K562 (cell line): ENCODE results near the gene SYT8. TPM values are rescaled to one million over a fixed set of nuclear protein-coding genes. Genes with fewer than 3 reads are reported as not detected.

Source experiments
- ATAC-seq: fragments of 200-7000 bp; cut with Tn5 transposase; 3 replicates; pipeline ENCODE4 v1.9.1; 2020; ENCODE audit warnings: moderate library complexity
- BruUV-seq: library from RNA; stranded (reverse); fragments of 400-500 nt; replicated peaks from 2 replicates; lab custom pipeline; 2021; lab: Mats Ljungman, UMichigan
- CTCF ChIA-PET: fragments of 300-600 bp; formaldehyde crosslinking; extraction: SDS; loops from one replicate; lab custom pipeline; 2021; ENCODE audit warnings: low intra/inter-chr PET ratio; lab: Yijun Ruan, JAX
- POLR2A ChIA-PET: fragments of 300-600, 350-650 bp; sonication (Branson Sonifier 250); formaldehyde crosslinking; extraction: SDS; loops from one replicate; lab custom pipeline; 2021; ENCODE audit warnings: antibody characterized with exemption, inconsistent platforms; lab: Yijun Ruan, JAX
- DNase-seq, 4 experiments: peaks; one replicate each; pipeline versions ENCODE4 v3.0.0 to v3.0.0-alpha.2; 2011 to 2018; ENCODE audit warnings: low spot score in 3 of 4, mixed read lengths in 3 of 4; ENCODE audit errors: extremely low read depth in 1 of 4
- FAIRE-seq: peaks from 2 replicates; lab custom pipeline; 2011; peaks lifted over from hg19 to GRCh38; lab: Jason Lieb, UNC
- H2AFZ ChIP-seq: 2 replicates; pipeline ENCODE4 v1.6.0; 2011; ENCODE audit warnings: low read depth, low read length, control low read depth, inconsistent platforms
- H3K27ac ChIP-seq: fragments of 200-600 bp; 3 replicates; pipeline ENCODE4 v1.8.0; 2011; ENCODE audit warnings: low read depth, mild to moderate bottlenecking, control low read depth, inconsistent platforms, low read length, moderate library complexity, mixed read lengths; ENCODE audit errors: extremely low read depth
- H3K27me3 ChIP-seq, 2 experiments: fragments of 300-600 bp in 1 of 2; 2 replicates in 1 of 2; 3 replicates in 1 of 2; pipeline versions ENCODE4 v1.6.0 to v1.8.0; 2011; ENCODE audit warnings: inconsistent platforms in 2 of 2, low read length in 2 of 2, mild to moderate bottlenecking in 1 of 2, mixed read lengths in 1 of 2, moderate library complexity in 1 of 2; ENCODE audit not compliant: control insufficient read depth in 2 of 2, insufficient read depth in 2 of 2
- H3K36me3 ChIP-seq: fragments of 300-600 bp; 3 replicates; pipeline ENCODE4 v1.8.0; 2011; ENCODE audit warnings: mild to moderate bottlenecking, low read length, inconsistent platforms; ENCODE audit not compliant: control insufficient read depth, insufficient read depth
- H3K4me1 ChIP-seq, 2 experiments: fragments of 200-600 bp in 1 of 2; replicated peaks in 1 of 2; 2 replicates in 1 of 2; 3 replicates in 1 of 2; pipeline versions ENCODE4 v1.5.1 to v1.8.0; 2011; ENCODE audit warnings: inconsistent platforms in 2 of 2, low read length in 2 of 2, mild to moderate bottlenecking in 1 of 2, mixed read lengths in 1 of 2, moderate library complexity in 1 of 2; ENCODE audit not compliant: control insufficient read depth in 2 of 2, insufficient read depth in 2 of 2
- H3K4me2 ChIP-seq: 2 replicates; pipeline ENCODE4 v1.6.1; 2011; ENCODE audit warnings: low read length, control low read depth, inconsistent platforms, mixed read lengths; ENCODE audit not compliant: insufficient read depth
- H3K4me3 ChIP-seq: fragments of 200-600 bp; sonication (generic), shearing (Covaris generic); 2 replicates; pipeline ENCODE4 v1.5.1; 2016; ENCODE audit warnings: control low read depth, inconsistent platforms
- H3K79me2 ChIP-seq: fragments of 200-600 bp; 3 replicates; pipeline ENCODE4 v1.8.0; 2011; ENCODE audit warnings: low read length, inconsistent platforms; ENCODE audit not compliant: control insufficient read depth, insufficient read depth
- H3K9ac ChIP-seq, 2 experiments: 2 replicates each; pipeline versions ENCODE4 v1.6.0 to v1.6.1; 2011; ENCODE audit warnings: low read depth in 2 of 2, low read length in 2 of 2, control low read depth in 1 of 2, inconsistent platforms in 1 of 2, mild to moderate bottlenecking in 1 of 2, mixed read lengths in 1 of 2; ENCODE audit not compliant: insufficient read depth in 1 of 2
- H3K9me1 ChIP-seq: one replicate; pipeline ENCODE4 v1.6.0; 2011; ENCODE audit warnings: inconsistent platforms, mild to moderate bottlenecking, low read length, moderate library complexity; ENCODE audit not compliant: control insufficient read depth, insufficient read depth
- H3K9me3 ChIP-seq: replicated peaks from 2 replicates; pipeline ENCODE4 v1.5.1; 2011; ENCODE audit warnings: low read depth, low read length, inconsistent platforms; ENCODE audit not compliant: control insufficient read depth, insufficient read depth
- H4K20me1 ChIP-seq: replicated peaks from 2 replicates; pipeline ENCODE4 v1.6.1; 2011; ENCODE audit warnings: low read length, inconsistent platforms, mixed read lengths; ENCODE audit not compliant: control insufficient read depth, insufficient read depth
- ADNP ChIP-seq: fragments of 200-800 bp; sonication (Bioruptor generic); IDR thresholded peaks from 2 replicates; pipeline ENCODE4 v1.6.1; 2016; ENCODE audit warnings: missing genetic modification characterization, missing compliant biosample characterization
- ARID2 ChIP-seq: fragments of 450-650 bp; IDR thresholded peaks from 2 replicates; pipeline ENCODE4 v1.6.1; 2017; ENCODE audit warnings: antibody characterized with exemption, mild to moderate bottlenecking
- BCOR ChIP-seq: fragments of 450-650 bp; IDR thresholded peaks from 2 replicates; pipeline ENCODE4 v1.6.1; 2016
- DDX20 ChIP-seq: fragments of 450-650 bp; IDR thresholded peaks from 2 replicates; pipeline ENCODE4 v1.6.1; 2016; ENCODE audit warnings: missing genetic modification characterization, low read depth, mild to moderate bottlenecking, missing compliant biosample characterization, moderate library complexity
- EP300 ChIP-seq: IDR thresholded peaks from 2 replicates; pipeline ENCODE4 v1.6.1; 2012; ENCODE audit warnings: low read length, improper control_type of control experiment
- ETS2 ChIP-seq: IDR thresholded peaks from 2 replicates; pipeline ENCODE4 v1.6.1; 2016; ENCODE audit warnings: borderline replicate concordance, missing genetic modification characterization, mild to moderate bottlenecking, moderate library complexity, missing compliant biosample characterization; ENCODE audit not compliant: poor library complexity, severe bottlenecking
- ETV6 ChIP-seq, 3 experiments: fragments of 150-350 bp in 1 of 3; sonication (generic) in 1 of 3; formaldehyde crosslinking in 1 of 3; IDR thresholded peaks; 2 replicates each; pipeline versions ENCODE4 v1.6.1 to v1.8.0; 2014 to 2022; ENCODE audit warnings: borderline replicate concordance in 2 of 3, low read depth in 2 of 3, antibody characterized with exemption in 1 of 3, low read length in 1 of 3, mild to moderate bottlenecking in 1 of 3, missing genetic modification reagents in 1 of 3
- FOXP4 ChIP-seq: sonication (generic); formaldehyde crosslinking; IDR thresholded peaks from 2 replicates; pipeline ENCODE4 v1.8.0; 2022; ENCODE audit warnings: mild to moderate bottlenecking, missing genetic modification reagents, borderline replicate concordance
- PRMT5 ChIP-seq: sonication (generic); formaldehyde crosslinking; IDR thresholded peaks from 2 replicates; pipeline ENCODE4 v1.5.0; 2020; ENCODE audit warnings: missing genetic modification reagents
- SUPT5H ChIP-seq: fragments of 450-650 bp; IDR thresholded peaks from 2 replicates; pipeline ENCODE4 v1.6.1; 2016
- WGBS: fragments of 100-300 bp; shearing (Covaris generic); methylation state at CpG from one replicate; pipeline ENCODE4 v1.1.6; 2016; ENCODE audit warnings: low coverage, mixed read lengths; ENCODE audit not compliant: insufficient coverage; ENCODE audit errors: missing lambda C conversion rate; 5-methylcytosine and 5-hydroxymethylcytosine counted together
- in situ Hi-C: fragments of 300-500 bp; cut with MboI; formaldehyde crosslinking; loops from 4 replicates; pipeline ENCODE4 v1.15.0; 2018; ENCODE audit warnings: inconsistent platforms, mixed read lengths
- intact Hi-C: fragments of 100-400 bp; cut with micrococcal nuclease; formaldehyde crosslinking; loops from 2 replicates; pipeline ENCODE4 v1.14.2; 2022
- polyA plus RNA-seq, 8 experiments: library from polyadenylated mRNA; depleted of rRNA in 4 of 8; stranded (reverse) in 5 of 8; unstranded in 3 of 8; fragments of >200 nt; fragmentation: Nextera tagmentation in 2 of 8; fragmentation: Illumina TruSeq in 1 of 8; extraction: Ambion mirVana in 2 of 8; extraction: Trizol in 1 of 8; gene quantifications; 2 replicates each; pipeline versions ENCODE4 v1.2.1 to v1.2.3, GENCODE V29; 2011 to 2014; ENCODE audit warnings: inconsistent platforms in 1 of 8, missing spikeins in 1 of 8
- total RNA-seq, 7 experiments: library from RNA; depleted of rRNA in 6 of 7; stranded (reverse); fragments of >200 nt in 6 of 7; fragmentation: Illumina TruSeq in 2 of 7; extraction: Trizol in 2 of 7; gene quantifications; 2 replicates each; pipeline versions ENCODE4 v1.2.1 to v1.2.3, GENCODE V29; 2011 to 2021; ENCODE audit warnings: low replicate concordance in 1 of 7
- TF ChIP-seq, protein P1 (sequence below): fragments of 450-650 bp; IDR thresholded peaks from 2 replicates; pipeline ENCODE4 v1.6.1; 2016; ENCODE audit warnings: antibody characterized with exemption
- TF ChIP-seq, protein P2 (sequence below): fragments of 150-350 bp; conservative IDR thresholded peaks from 2 replicates; pipeline ENCODE4 v1.6.1; 2014; ENCODE audit warnings: low read length

SYT8 gene
- total and polyA plus RNA-seq, 9 of the 15 experiments (the other 6 are each of a cell fraction or from before 2014, with no cell fraction given), result not detected

DNA sequence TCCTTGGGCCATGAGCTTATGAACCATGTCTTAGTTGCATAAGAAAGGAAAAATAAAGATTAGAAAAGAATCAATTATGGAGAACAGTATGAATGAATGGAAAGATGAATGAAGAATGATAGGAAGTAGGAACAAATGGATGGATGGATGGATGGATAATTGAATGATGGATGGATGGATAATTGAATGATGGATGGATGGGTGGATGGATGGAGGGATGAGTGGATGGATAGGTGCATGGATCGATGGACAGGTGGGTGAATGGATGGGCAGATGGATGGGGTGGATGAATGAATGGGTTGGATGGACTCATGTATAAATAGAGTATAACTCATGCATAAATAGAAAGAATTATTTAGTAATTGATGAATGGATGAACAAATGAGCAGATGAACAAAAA lies 25.3 kb downstream of the SYT8 start:
- Histone ChIP-seq H3K79me2 (no peaks in the 10 kb centered on the region), H3K9ac (no peak overlapping the region), H3K27ac (no peak overlapping the region), H3K4me2 (no peak overlapping the region), H3K36me3 (no peaks in the 10 kb centered on the region), H3K4me3 (no peak overlapping the region), H4K20me1 (peaks cover 3% of the 10 kb centered on the region; the same call in 1 of the 2 replicates), H3K4me1 (peaks cover 0 to 20% of the 10 kb centered on the region in 2 experiments; a peak in 2 of 5 replicates), H3K27me3 (peaks cover 2 to 54% of the 10 kb centered on the region in 2 experiments; a peak in 3 of 5 replicates), H2AFZ (no peak overlapping the region), H3K9me1 (no peaks in the 10 kb centered on the region), H3K9me3 (no peaks in the 10 kb centered on the region)
- ChIA-PET CTCF (interaction anchor here (0.7 kb wide), 1 partner anchor 166 kb away, joined by 3 read pairs; no protein-coding TSS in a partner anchor), POLR2A (no interaction called here)
- 0% methylated on average over 1 of the region's 1 CpG for WGBS
- intact Hi-C loops, result no loop called here
- BruUV-seq, result no TSS peak
- FAIRE-seq (no peak), ATAC-seq (no peak), DNase-seq (no peak)
- TF ChIP-seq EP300 (no peak), PRMT5 (CRISPR knock-in tag) (no peak), ARID2 (no peak), SUPT5H (no peak), ETS2 (no peak), ADNP (no peak), BCOR (no peak), FOXP4 (CRISPR knock-in tag) (no peak), DDX20 (no peak), ETV6 (IDR thresholded peaks at IDR 0.05; ENCODE audit: borderline replicate concordance in 1 of 2, low read depth in 2 of 2, low read length in 1 of 2) (no peak), ETV6 (CRISPR knock-in tag; IDR thresholded peaks at IDR 0.05; ENCODE audit: borderline replicate concordance) (no peak)
- TF ChIP-seq, protein P1, sequence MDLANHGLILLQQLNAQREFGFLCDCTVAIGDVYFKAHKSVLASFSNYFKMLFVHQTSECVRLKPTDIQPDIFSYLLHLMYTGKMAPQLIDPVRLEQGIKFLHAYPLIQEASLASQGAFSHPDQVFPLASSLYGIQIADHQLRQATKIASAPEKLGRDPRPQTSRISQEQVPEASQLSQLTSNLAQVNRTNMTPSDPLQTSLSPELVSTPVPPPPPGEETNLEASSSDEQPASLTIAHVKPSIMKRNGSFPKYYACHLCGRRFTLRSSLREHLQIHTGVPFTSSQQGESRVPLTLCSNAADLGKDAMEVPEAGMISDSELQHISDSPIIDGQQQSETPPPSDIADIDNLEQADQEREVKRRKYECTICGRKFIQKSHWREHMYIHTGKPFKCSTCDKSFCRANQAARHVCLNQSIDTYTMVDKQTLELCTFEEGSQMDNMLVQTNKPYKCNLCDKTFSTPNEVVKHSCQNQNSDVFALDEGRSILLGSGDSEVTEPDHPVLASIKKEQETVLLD, result no peak
- TF ChIP-seq, protein P2, sequence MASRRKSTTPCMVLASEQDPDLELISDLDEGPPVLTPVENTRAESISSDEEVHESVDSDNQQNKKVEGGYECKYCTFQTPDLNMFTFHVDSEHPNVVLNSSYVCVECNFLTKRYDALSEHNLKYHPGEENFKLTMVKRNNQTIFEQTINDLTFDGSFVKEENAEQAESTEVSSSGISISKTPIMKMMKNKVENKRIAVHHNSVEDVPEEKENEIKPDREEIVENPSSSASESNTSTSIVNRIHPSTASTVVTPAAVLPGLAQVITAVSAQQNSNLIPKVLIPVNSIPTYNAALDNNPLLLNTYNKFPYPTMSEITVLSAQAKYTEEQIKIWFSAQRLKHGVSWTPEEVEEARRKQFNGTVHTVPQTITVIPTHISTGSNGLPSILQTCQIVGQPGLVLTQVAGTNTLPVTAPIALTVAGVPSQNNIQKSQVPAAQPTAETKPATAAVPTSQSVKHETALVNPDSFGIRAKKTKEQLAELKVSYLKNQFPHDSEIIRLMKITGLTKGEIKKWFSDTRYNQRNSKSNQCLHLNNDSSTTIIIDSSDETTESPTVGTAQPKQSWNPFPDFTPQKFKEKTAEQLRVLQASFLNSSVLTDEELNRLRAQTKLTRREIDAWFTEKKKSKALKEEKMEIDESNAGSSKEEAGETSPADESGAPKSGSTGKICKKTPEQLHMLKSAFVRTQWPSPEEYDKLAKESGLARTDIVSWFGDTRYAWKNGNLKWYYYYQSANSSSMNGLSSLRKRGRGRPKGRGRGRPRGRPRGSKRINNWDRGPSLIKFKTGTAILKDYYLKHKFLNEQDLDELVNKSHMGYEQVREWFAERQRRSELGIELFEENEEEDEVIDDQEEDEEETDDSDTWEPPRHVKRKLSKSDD, result no peak
- in situ Hi-C loops, result no loop called here
